Natural killer cell (primary cell): ENCODE data around the gene CYP19A1. TPM values are rescaled to one million over a fixed set of nuclear protein-coding genes. Genes with fewer than 3 reads are reported as not detected.

Source experiments
- ATAC-seq, 3 donors: fragments of 150-1000 bp in 2 of 3; fragments of 200-7000 bp in 1 of 3; cut with Tn5 transposase; 1 replicate in 1 of 3; 2 replicates in 2 of 3; pipeline ENCODE4 v1.10.0; 2021; ENCODE audit warnings: mild to moderate bottlenecking in 2 of 3, moderate library complexity in 2 of 3
- DNase-seq, 2 donors: peaks; one replicate each; pipeline versions ENCODE4 v3.0.0 to v3.0.0-alpha.2; 2013 to 2021; ENCODE audit warnings: mixed read lengths in 1 of 2
- H3K27ac ChIP-seq: one replicate; pipeline ENCODE4 v1.5.1; 2013; ENCODE audit warnings: mild to moderate bottlenecking, low read length
- H3K27me3 ChIP-seq: one replicate; pipeline ENCODE4 v1.6.1; 2013; ENCODE audit warnings: low read length; ENCODE audit not compliant: control insufficient read depth, insufficient read depth
- H3K36me3 ChIP-seq: one replicate; pipeline ENCODE4 v1.6.1; 2013; ENCODE audit warnings: low read length; ENCODE audit not compliant: control insufficient read depth, insufficient read depth
- H3K4me1 ChIP-seq: one replicate; pipeline ENCODE4 v1.6.1; 2013; ENCODE audit warnings: low read length; ENCODE audit not compliant: control insufficient read depth, insufficient read depth
- H3K4me3 ChIP-seq: one replicate; pipeline ENCODE4 v1.5.1; 2013; ENCODE audit warnings: low read length
- H3K9me3 ChIP-seq: one replicate; pipeline ENCODE4 v1.6.1; 2013; ENCODE audit warnings: low read length; ENCODE audit not compliant: control insufficient read depth, insufficient read depth
- H3K27ac Mint-ChIP-seq, 2 donors: one replicate each; pipeline ENCODE4 v1.8.0; 2022; ENCODE audit warnings: mild to moderate bottlenecking in 2 of 2, mixed read lengths in 2 of 2, moderate library complexity in 1 of 2
- H3K27me3 Mint-ChIP-seq, 2 donors: one replicate each; pipeline ENCODE4 v1.8.0; 2022; ENCODE audit warnings: low read depth in 2 of 2, mixed read lengths in 2 of 2
- H3K36me3 Mint-ChIP-seq: one replicate; pipeline ENCODE4 v1.8.0; 2022; ENCODE audit warnings: mixed read lengths
- H3K4me1 Mint-ChIP-seq, 2 donors: one replicate each; pipeline ENCODE4 v1.8.0; 2022; ENCODE audit warnings: mixed read lengths in 2 of 2
- H3K4me3 Mint-ChIP-seq: one replicate; pipeline ENCODE4 v1.8.0; 2022; ENCODE audit warnings: mild to moderate bottlenecking, moderate library complexity, mixed read lengths
- H3K9me3 Mint-ChIP-seq, 2 donors: one replicate each; pipeline ENCODE4 v1.8.0; 2022; ENCODE audit warnings: mixed read lengths in 2 of 2
- WGBS: methylation state at CpG from one replicate; pipeline ENCODE4 v1.1.7; 2013; ENCODE audit warnings: missing lambda C conversion rate; ENCODE audit not compliant: insufficient coverage; 5-methylcytosine and 5-hydroxymethylcytosine counted together
- intact Hi-C: fragments of 100-400 bp; cut with micrococcal nuclease; formaldehyde crosslinking; loops from one replicate; pipeline ENCODE4 v1.14.2; 2022
- total RNA-seq, 4 donors: library from RNA; stranded (reverse); fragments of 120-200 nt in 1 of 4; gene quantifications; one replicate each; pipeline versions ENCODE4 v1.2.3 to v1.2.4, GENCODE V29; 2013 to 2022
- TF ChIP-seq, protein P1 (sequence below): fragments of 200-600 bp; IDR thresholded peaks from one replicate; pipeline ENCODE4 v1.8.0; 2022; ENCODE audit warnings: antibody characterized with exemption

The CYP19A1 gene
- total RNA-seq, 3 donors from 2014 or later (not counting 1 experiment from before 2014, with no cell fraction given), result not detected

DNA sequence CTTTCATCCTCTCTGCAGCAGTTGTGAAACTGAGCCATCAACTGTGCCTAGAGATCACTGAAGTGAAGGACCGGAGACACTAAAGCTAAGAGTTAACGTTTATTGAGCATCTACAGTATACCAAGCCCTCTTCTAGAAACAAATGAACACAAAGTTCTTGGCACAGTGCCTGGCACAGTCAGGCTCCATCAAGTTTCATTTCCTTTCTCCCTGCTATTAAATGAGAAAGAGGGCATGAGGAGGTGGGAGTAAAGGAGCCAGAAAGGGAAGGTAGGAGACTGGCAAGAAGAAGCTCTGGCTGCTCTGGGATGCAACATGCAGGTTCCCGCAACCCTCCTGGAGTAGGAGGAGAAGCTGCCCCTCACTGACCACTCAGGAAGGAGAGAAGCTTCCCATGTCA, 30.6 kb downstream of the CYP19A1 start:
- Mint-ChIP-seq H3K4me1 (no peaks in the 10 kb centered on the region), H3K9me3 (peaks cover 0 to 3% of the 10 kb centered on the region in 2 donors), H3K4me3 (no peak overlapping the region), H3K27me3 (peaks cover 13 to 14% of the 10 kb centered on the region in 2 donors), H3K36me3 (no peaks in the 10 kb centered on the region), H3K27ac (no peak overlapping the region)
- H3K4me1 ChIP-seq, result no peaks in the 10 kb centered on the region
- DNase-seq (no peak), ATAC-seq (no peak)
- no peak overlapping the region for H3K4me3 ChIP-seq
- H3K27ac ChIP-seq, result no peak overlapping the region
- no peaks in the 10 kb centered on the region for H3K36me3 ChIP-seq
- peaks cover 2% of the 10 kb centered on the region for H3K27me3 ChIP-seq
- WGBS, result 97% methylated on average over 3 of the region's 3 CpGs
- intact Hi-C loops, result no loop called here
- TF ChIP-seq, protein P1, sequence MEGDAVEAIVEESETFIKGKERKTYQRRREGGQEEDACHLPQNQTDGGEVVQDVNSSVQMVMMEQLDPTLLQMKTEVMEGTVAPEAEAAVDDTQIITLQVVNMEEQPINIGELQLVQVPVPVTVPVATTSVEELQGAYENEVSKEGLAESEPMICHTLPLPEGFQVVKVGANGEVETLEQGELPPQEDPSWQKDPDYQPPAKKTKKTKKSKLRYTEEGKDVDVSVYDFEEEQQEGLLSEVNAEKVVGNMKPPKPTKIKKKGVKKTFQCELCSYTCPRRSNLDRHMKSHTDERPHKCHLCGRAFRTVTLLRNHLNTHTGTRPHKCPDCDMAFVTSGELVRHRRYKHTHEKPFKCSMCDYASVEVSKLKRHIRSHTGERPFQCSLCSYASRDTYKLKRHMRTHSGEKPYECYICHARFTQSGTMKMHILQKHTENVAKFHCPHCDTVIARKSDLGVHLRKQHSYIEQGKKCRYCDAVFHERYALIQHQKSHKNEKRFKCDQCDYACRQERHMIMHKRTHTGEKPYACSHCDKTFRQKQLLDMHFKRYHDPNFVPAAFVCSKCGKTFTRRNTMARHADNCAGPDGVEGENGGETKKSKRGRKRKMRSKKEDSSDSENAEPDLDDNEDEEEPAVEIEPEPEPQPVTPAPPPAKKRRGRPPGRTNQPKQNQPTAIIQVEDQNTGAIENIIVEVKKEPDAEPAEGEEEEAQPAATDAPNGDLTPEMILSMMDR, result no peak
- no peaks in the 10 kb centered on the region for H3K9me3 ChIP-seq

DNA sequence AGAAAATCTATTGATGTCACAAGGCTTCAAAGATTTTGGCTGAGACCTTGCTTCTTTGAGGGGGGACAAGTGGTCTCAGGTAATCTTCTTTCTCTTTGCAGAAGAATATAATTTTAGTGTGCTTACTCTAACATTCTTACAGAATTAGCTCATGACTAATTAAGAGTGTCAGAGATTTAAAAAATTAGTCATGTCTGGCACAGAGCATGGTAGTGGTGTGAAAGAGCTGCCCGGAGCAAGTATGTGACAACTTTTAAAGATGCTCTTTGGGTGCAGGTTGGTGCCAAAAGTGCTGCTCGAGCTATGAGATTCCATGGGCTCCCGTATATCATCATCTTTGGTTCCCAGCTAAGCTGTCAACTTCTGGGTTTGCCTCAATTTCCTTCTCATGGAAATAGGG, 31.1 kb downstream of the CYP19A1 start:
- H3K27ac Mint-ChIP-seq, result no peak overlapping the region
- H3K9me3 Mint-ChIP-seq, result peaks cover 0 to 3% of the 10 kb centered on the region in 2 donors
- peaks cover 2% of the 10 kb centered on the region for H3K27me3 ChIP-seq
- no peaks in the 10 kb centered on the region for H3K9me3 ChIP-seq
- no peaks in the 10 kb centered on the region for H3K36me3 ChIP-seq
- TF ChIP-seq, protein P1, result no peak
- DNase-seq (no peak), ATAC-seq (no peak)
- H3K36me3 Mint-ChIP-seq, result no peaks in the 10 kb centered on the region
- WGBS, result 92% methylated on average over 3 of the region's 3 CpGs
- H3K4me3 ChIP-seq, result no peak overlapping the region
- peaks cover 8 to 11% of the 10 kb centered on the region in 2 donors for H3K27me3 Mint-ChIP-seq
- H3K4me1 Mint-ChIP-seq, result no peaks in the 10 kb centered on the region
- no peak overlapping the region for H3K4me3 Mint-ChIP-seq
- H3K27ac ChIP-seq, result no peak overlapping the region
- intact Hi-C loops, result no loop called here
- no peaks in the 10 kb centered on the region for H3K4me1 ChIP-seq

DNA sequence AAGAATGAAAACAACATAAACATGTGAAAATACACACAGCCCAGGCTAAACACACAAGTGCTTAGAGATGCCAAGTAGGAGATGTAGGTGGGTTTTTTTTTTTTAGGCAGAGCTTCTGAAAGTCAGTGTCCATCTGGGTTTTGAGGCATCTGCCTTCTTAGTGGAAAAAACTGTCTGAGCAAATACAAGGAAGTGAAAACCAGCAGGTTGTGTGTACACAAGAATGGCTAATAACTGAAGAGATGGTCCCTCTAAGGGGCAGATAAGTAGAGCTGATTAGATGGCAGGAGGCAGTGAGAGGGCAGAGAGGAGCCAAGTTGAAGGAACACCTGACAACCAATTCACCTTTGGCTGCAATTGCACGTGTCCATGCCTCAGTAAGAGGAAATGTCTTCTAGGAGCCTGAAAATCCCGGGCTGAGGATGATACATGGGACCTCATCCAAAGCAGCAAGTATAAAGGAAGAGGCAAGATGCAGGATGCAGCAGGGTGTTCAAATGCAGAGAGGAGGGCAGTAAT, 34.9 kb downstream of the CYP19A1 start:
- Mint-ChIP-seq H3K27ac (no peak overlapping the region), H3K9me3 (peaks cover 0 to 3% of the 10 kb centered on the region in 2 donors), H3K27me3 (peaks cover 5 to 14% of the 10 kb centered on the region in 2 donors), H3K36me3 (no peaks in the 10 kb centered on the region), H3K4me3 (no peak overlapping the region), H3K4me1 (no peaks in the 10 kb centered on the region)
- H3K4me3 ChIP-seq, result no peak overlapping the region
- ATAC-seq (no peak), DNase-seq (no peak)
- peaks cover 2% of the 10 kb centered on the region for H3K27me3 ChIP-seq
- H3K27ac ChIP-seq, result no peak overlapping the region
- intact Hi-C loops, result no loop called here
- 70% methylated on average over 2 of the region's 2 CpGs for WGBS
- H3K9me3 ChIP-seq, result no peaks in the 10 kb centered on the region
- TF ChIP-seq, protein P1, result no peak
- no peaks in the 10 kb centered on the region for H3K4me1 ChIP-seq
- no peaks in the 10 kb centered on the region for H3K36me3 ChIP-seq

DNA sequence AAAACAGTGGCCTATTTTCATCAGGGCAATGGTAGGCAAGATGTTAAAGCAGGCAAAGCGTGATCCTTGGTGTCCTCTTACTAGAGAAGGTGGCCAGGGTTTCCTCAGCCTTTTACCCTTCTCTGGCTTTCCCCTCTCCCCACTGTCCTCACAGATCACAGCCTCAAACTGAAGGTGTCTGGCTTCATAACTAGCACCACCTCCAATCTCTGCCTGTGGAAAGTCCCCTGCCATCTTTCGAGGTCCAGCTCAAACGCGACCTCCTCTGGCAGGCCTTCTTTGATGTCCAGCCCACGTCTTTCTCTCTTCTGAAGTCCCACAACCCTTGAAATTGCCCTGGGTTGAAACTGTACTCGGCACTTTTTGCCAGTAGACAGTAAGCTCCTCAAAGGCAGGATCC, 35.9 kb downstream of the CYP19A1 start:
- H3K27me3 Mint-ChIP-seq, result peaks cover 0 to 14% of the 10 kb centered on the region in 2 donors
- peaks cover 0 to 3% of the 10 kb centered on the region in 2 donors for H3K9me3 Mint-ChIP-seq
- no peak overlapping the region for H3K27ac Mint-ChIP-seq
- Histone ChIP-seq H3K27ac (no peak overlapping the region), H3K9me3 (no peaks in the 10 kb centered on the region), H3K4me3 (no peak overlapping the region), H3K4me1 (no peaks in the 10 kb centered on the region), H3K36me3 (no peaks in the 10 kb centered on the region), H3K27me3 (peaks cover 2% of the 10 kb centered on the region)
- intact Hi-C loops, result no loop called here
- TF ChIP-seq, protein P1, result no peak
- DNase-seq, result no peak
- H3K4me1 Mint-ChIP-seq, result no peaks in the 10 kb centered on the region
- H3K36me3 Mint-ChIP-seq, result no peaks in the 10 kb centered on the region
- H3K4me3 Mint-ChIP-seq, result no peak overlapping the region
- WGBS, result 51% methylated on average over 6 of the region's 6 CpGs
- ATAC-seq, result no peak
